ENCODE measurements around the gene CCL13.

The CCL13 gene

DNA sequence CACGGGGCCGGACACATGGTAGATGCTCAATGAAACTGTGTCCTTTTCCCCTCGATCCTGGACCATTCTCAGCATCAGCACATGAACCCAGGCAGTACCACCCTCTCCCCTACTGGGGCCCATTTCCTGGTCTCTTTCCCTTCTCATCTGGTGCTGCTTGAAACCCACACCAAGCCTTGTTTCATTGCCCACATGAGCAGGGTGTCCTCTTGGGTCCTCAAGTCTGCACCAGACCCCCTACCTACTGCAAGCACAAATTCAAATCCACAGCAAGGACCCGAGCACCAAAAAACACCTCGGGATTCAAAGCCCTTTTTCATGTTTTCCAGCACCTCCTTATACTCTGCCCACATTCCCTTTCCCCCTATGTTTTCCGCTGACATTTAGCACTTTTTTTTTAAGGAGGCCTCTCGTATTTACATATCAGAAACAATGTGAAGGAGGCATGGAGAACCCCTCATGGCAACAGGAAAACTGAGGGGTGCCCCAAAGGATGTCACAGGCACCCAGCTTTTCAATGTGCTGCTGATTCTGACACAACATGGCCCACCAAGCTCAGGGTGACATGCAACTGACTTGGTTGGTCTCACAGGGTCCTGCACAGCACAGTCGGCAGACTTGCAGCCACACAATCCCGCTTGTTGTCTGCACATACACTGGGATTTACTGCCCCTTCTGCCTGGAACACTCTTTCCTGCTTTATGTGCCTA, 11.4 kb downstream of the CCL13 start:
- Mint-ChIP-seq H3K27ac (no peak overlapping the region), H3K4me1 (peaks cover 50% of the 10 kb centered on the region), H3K4me3 (no peak overlapping the region), H3K9me3 (no peaks in the 10 kb centered on the region), H3K36me3 (no peaks in the 10 kb centered on the region), H3K27me3 (peaks cover 30% of the 10 kb centered on the region)
- DNase-seq, result no peak
- CTCF ChIA-PET, result interaction anchor here (1.1 to 1.9 kb wide), 3 partner anchors 9 to 52 kb away, joined by 3 to 6 read pairs (median 5); no protein-coding TSS in a partner anchor

DNA sequence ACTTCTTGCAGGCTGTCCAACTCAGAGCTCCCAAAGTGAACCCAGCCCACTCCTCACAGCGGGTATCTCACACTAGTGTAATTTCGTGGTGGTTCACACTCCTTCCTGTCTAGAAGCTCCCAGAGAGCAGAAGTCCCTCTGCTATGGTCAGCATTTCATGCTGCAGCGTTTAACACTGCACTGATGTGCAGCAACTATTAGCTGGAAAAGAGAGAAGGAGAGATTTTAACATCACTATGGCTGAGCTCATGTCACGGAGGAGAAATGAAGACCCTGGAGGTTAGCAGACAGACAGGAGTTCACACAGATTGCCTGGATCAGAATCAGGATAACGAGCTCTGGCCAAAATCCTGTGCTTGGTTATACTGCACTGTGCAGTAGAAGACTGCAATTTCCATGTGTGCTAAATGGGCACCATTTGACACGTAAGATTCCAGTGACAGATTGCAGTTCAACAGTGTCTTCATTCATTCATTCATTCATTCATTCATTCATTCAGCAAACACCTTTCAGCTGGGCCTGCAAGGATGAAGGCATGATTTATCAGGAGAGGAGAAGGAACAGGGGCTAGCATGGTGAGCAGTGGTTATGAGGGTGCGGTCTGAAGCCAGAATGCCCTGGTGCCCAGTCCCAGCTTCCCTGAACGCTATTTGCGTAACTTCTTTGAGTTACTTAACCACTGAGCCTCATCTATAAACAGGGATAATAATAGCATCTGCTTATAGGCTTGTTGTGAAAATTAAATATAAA, 12.1 kb downstream of the CCL13 start:
- CTCF ChIA-PET, result interaction anchor here (1.1 to 1.9 kb wide), 3 partner anchors 12 to 51 kb away, joined by 3 to 6 read pairs (median 5); partner anchors contain the start of gene CCL13
- H3K27ac Mint-ChIP-seq, result no peak overlapping the region
- H3K36me3 Mint-ChIP-seq, result no peaks in the 10 kb centered on the region
- DNase-seq, result no peak
- H3K4me3 Mint-ChIP-seq, result no peak overlapping the region
- H3K4me1 Mint-ChIP-seq, result peaks cover 50% of the 10 kb centered on the region
- H3K9me3 Mint-ChIP-seq, result no peaks in the 10 kb centered on the region
- H3K27me3 Mint-ChIP-seq, result peaks cover 23% of the 10 kb centered on the region

DNA sequence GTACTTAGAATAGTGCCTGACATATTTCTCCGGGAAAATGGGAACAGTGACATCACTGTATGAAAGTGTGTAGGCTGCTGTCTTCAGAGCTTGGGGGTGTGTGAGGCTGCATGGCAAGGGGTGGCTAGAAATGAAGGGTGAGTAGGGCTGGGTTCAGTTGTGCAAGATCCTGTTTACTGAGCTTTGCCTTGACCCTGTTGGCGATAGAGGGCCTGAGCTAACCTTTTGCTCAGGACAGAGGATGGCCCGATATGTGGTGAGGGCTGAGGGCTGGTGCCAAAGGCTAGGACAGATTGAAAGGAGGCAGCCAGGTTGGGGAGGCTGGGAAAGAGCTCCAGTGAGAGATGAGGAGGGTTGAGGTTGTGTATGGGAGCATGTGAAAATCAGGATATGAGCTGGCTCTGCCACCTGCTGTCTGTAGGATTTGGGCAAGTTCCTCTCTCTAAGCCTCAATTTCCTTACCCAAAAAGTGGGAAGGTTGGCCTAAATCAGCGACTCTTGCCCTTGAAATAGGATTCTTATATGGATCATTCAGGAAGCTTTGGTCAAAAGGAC, 12.7 kb downstream of the CCL13 start:
- no peaks in the 10 kb centered on the region for H3K9me3 Mint-ChIP-seq
- no peaks in the 10 kb centered on the region for H3K36me3 Mint-ChIP-seq
- H3K4me3 Mint-ChIP-seq, result no peak overlapping the region
- CTCF ChIA-PET, result interaction anchor here (1.3 to 1.9 kb wide), 2 partner anchors 13 to 51 kb away, joined by 3 to 6 read pairs; partner anchors contain the start of gene CCL13
- H3K27ac Mint-ChIP-seq, result no peak overlapping the region
- no peak for DNase-seq
- peaks cover 50% of the 10 kb centered on the region for H3K4me1 Mint-ChIP-seq
- peaks cover 19% of the 10 kb centered on the region for H3K27me3 Mint-ChIP-seq

- peaks cover 14% of the 10 kb centered on the region for H3K27me3 Mint-ChIP-seq
- H3K4me1 Mint-ChIP-seq, result peaks cover 46% of the 10 kb centered on the region
- DNase-seq, result no peak
- H3K9me3 Mint-ChIP-seq, result no peaks in the 10 kb centered on the region
- no peak overlapping the region for H3K4me3 Mint-ChIP-seq
- H3K36me3 Mint-ChIP-seq, result no peaks in the 10 kb centered on the region
- CTCF ChIA-PET, result interaction anchor here (0.9 to 3.8 kb wide), 4 partner anchors 8 to 50 kb away, joined by 3 to 22 read pairs (median 4); partner anchors contain the start of genes CCL1 and CCL13
- no peak overlapping the region for H3K27ac Mint-ChIP-seq
Observed at GRCh38 chr17:34369571-34369970, 13.3 kb downstream of the CCL13 start.

DNA sequence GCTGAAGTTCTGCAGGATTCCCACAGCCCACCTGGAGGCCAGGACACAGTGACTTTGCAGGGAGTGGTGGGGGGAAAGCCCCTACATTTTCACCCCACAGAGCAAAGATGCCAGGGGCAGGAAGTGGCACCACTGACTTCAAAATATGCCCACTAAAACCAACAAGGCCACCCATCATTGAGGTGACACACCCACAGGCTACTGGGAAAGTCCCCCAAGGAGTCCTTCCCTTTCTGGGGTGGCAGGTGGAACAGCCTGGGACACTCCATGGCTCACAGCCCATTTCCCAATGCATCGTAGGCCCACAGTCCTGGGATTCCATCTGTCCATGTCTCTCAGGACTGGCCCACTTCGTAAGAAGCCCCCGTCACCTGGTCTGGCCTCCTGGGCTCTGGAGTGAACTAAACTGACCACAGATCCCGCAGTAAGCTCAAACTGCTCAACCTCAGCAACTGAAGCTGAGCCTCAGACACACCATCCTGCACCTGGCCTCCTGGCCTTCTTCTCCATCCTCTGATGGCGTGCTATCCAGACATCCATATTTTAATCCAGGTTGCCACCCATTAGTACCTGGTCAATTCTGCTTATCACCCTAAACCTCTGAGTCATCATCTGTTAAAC, 14.2 kb downstream of the CCL13 start:
- Mint-ChIP-seq H3K27ac (no peak overlapping the region), H3K9me3 (no peaks in the 10 kb centered on the region), H3K4me1 (peaks cover 37% of the 10 kb centered on the region), H3K4me3 (no peak overlapping the region), H3K36me3 (no peaks in the 10 kb centered on the region), H3K27me3 (peaks cover 13% of the 10 kb centered on the region)
- CTCF ChIA-PET, result interaction anchor here (0.9 to 3.8 kb wide), 2 partner anchors 9 to 47 kb away, joined by 3 to 22 read pairs; partner anchors contain the start of gene CCL1
- no peak for DNase-seq

DNA sequence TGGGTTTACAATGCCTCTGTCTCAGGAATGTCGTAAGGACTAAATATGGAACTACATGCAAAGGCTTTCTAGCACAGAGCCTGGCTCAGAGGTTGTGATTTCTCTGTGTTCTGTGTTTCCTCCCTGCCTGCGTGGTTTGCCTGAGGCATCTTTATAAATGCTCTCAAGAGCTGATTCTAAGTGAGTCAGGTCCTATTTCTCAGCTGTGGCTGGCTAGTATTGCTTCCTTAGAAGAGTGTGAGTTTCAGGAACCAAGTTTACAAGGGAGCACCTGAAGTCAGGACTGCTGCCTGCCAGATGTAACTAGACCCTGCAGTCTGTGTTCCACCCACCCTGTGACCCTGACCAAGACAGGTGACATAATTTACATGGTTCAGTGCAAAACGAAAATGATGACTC, 14.7 kb downstream of the CCL13 start:
- H3K4me1 Mint-ChIP-seq, result peaks cover 32% of the 10 kb centered on the region
- CTCF ChIA-PET, result interaction anchor here (0.6 to 3.8 kb wide), 3 partner anchors 9 to 47 kb away, joined by 3 to 22 read pairs (median 7); partner anchors contain the start of gene CCL1
- H3K27me3 Mint-ChIP-seq, result peaks cover 15% of the 10 kb centered on the region
- H3K9me3 Mint-ChIP-seq, result no peaks in the 10 kb centered on the region
- no peak for DNase-seq
- no peak overlapping the region for H3K4me3 Mint-ChIP-seq
- H3K27ac Mint-ChIP-seq, result no peak overlapping the region
- no peaks in the 10 kb centered on the region for H3K36me3 Mint-ChIP-seq

- Mint-ChIP-seq H3K27me3 (peaks cover 13% of the 10 kb centered on the region), H3K9me3 (no peaks in the 10 kb centered on the region), H3K36me3 (no peaks in the 10 kb centered on the region), H3K27ac (no peak overlapping the region), H3K4me3 (no peak overlapping the region), H3K4me1 (peaks cover 27% of the 10 kb centered on the region)
- DNase-seq, result no peak
- CTCF ChIA-PET, result interaction anchor here (0.6 to 3.8 kb wide), 4 partner anchors 10 to 171 kb away, joined by 3 to 22 read pairs (median 6); partner anchors contain the start of gene CCL1
Observed at GRCh38 chr17:34371405-34372100, 15.3 kb downstream of the CCL13 start.

GRCh38 chr17:34374457-34374856, 18.2 kb downstream of the CCL13 start:
- Mint-ChIP-seq H3K27me3 (peaks cover 9% of the 10 kb centered on the region), H3K4me3 (no peak overlapping the region), H3K36me3 (no peaks in the 10 kb centered on the region), H3K9me3 (no peaks in the 10 kb centered on the region), H3K4me1 (peaks cover 45% of the 10 kb centered on the region), H3K27ac (no peak overlapping the region)
- DNase-seq, result no peak
- CTCF ChIA-PET, result interaction anchor here (0.7 to 1.0 kb wide), 2 partner anchors 13 kb away, joined by 3 read pairs; no protein-coding TSS in a partner anchor

DNA sequence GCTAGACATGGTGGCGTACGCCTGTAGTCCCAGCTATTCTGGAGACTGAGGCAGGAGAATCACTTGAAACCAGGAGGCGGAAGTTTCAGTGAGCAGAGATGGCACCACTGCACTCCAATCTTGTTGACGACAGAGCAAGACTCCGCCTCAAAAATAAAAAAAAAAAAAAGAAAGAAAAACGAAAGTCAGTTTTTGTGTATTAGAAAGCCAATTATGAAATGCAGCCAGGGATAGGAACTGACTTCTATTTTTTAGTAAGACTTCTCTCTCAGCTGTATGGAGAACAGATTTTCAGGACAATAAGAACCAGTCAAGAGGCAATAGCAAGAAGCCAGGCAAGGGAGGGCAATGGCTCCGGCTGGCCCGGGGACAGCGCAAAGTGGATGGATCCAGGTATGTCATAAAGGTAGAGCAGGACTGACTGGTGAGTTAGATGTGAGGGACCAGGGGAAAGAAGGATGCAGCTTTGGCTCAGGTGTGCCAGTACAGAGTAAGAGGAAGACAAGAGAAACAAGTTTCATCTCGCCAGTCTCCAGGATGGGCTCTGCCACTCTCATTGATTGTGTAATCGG, 19.2 kb downstream of the CCL13 start:
- Mint-ChIP-seq H3K4me1 (peaks cover 47% of the 10 kb centered on the region), H3K4me3 (no peak overlapping the region), H3K27me3 (peaks cover 9% of the 10 kb centered on the region), H3K36me3 (no peaks in the 10 kb centered on the region), H3K9me3 (no peaks in the 10 kb centered on the region), H3K27ac (no peak overlapping the region)
- CTCF ChIA-PET, result interaction anchor here (0.7 to 3.1 kb wide), 2 partner anchors 14 to 15 kb away, joined by 3 to 24 read pairs; no protein-coding TSS in a partner anchor
- no peak for DNase-seq

GRCh38 chr17:34377078-34377823, 21.0 kb downstream of the CCL13 start:
- H3K36me3 Mint-ChIP-seq, result no peaks in the 10 kb centered on the region
- no peak overlapping the region for H3K27ac Mint-ChIP-seq
- CTCF ChIA-PET, result interaction anchor here (0.7 to 3.1 kb wide), 6 partner anchors 10 to 1435 kb away, joined by 3 to 24 read pairs (median 5); partner anchors contain the start of gene CCL1
- H3K27me3 Mint-ChIP-seq, result peaks cover 9% of the 10 kb centered on the region
- H3K4me3 Mint-ChIP-seq, result no peak overlapping the region
- peaks cover 41% of the 10 kb centered on the region for H3K4me1 Mint-ChIP-seq
- no peaks in the 10 kb centered on the region for H3K9me3 Mint-ChIP-seq
- DNase-seq, result no peak

- H3K27me3 Mint-ChIP-seq, result peaks cover 11% of the 10 kb centered on the region
- no peaks in the 10 kb centered on the region for H3K36me3 Mint-ChIP-seq
- DNase-seq, result peak; percentile 64
- peak overlapping the region; percentile 47 for H3K27ac Mint-ChIP-seq
- H3K9me3 Mint-ChIP-seq, result no peaks in the 10 kb centered on the region
- CTCF ChIA-PET, result interaction anchor here (1.6 to 3.1 kb wide), 3 partner anchors 15 to 178 kb away, joined by 4 to 24 read pairs (median 7); partner anchors contain the start of gene CCL1
- peaks cover 55% of the 10 kb centered on the region for H3K4me1 Mint-ChIP-seq
- no peak overlapping the region for H3K4me3 Mint-ChIP-seq
Observed at GRCh38 chr17:34378664-34379101, 22.4 kb downstream of the CCL13 start.

GRCh38 chr17:34379868-34380267, 23.6 kb downstream of the CCL13 start:
- H3K27ac Mint-ChIP-seq, result no peak overlapping the region
- CTCF ChIA-PET, result interaction anchor here (0.9 kb wide), 1 partner anchor 18 kb away, joined by 4 read pairs; no protein-coding TSS in a partner anchor
- H3K4me1 Mint-ChIP-seq, result peaks cover 64% of the 10 kb centered on the region
- H3K36me3 Mint-ChIP-seq, result no peaks in the 10 kb centered on the region
- peaks cover 11% of the 10 kb centered on the region for H3K27me3 Mint-ChIP-seq
- DNase-seq, result no peak
- H3K9me3 Mint-ChIP-seq, result no peaks in the 10 kb centered on the region
- H3K4me3 Mint-ChIP-seq, result no peak overlapping the region

Measured in activated naive CD4-positive, alpha-beta T cell treated with anti-CD3 and anti-CD28 coated beads, Interleukin-2, amount 10 ng/mL, durations not matched to agents 7 days and 5 days (primary cell).